IPS-18c (cell line): ENCODE data around the gene HMGCL.
"Not testable (repeated sequence)": the region's sequence is repeated elsewhere in the genome, so short reads cannot be mapped to it uniquely, and the experiment has no call there.

Experiments
- H3K4me3 ChIP-seq: 2 replicates; pipeline ENCODE4 v1.7.0; 2013; ENCODE audit warnings: low read depth, mild to moderate bottlenecking, low read length, moderate library complexity; ENCODE audit not compliant: insufficient read depth
- H3K9me3 ChIP-seq: one replicate; pipeline ENCODE4 v1.6.1; 2013; ENCODE audit warnings: mild to moderate bottlenecking, low read length, moderate library complexity; ENCODE audit not compliant: control insufficient read depth, insufficient read depth

HMGCL gene

DNA sequence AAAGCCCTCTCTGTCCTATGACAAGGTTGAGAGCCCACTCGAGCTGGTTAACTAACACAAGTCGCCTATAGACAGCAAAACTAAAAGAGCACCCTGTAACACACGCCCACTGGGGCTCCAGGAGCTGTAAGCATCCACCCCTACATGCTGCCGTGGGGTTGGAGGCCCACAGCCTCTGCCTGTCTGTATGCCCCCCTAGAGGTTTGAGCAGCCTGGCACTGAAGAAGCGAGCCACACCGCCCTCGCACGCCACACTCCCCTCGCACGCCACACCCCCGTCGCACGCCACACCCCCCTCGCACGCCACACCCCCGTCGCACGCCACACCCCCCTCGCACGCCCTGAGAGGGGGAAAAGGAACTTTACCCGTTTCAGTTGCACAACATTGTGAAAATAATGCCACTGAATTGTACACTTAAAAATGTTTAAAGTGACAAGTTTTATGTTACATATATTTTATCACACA is 13.2 kb upstream of the HMGCL start:
- no peaks in the 10 kb centered on the region for H3K9me3 ChIP-seq

DNA sequence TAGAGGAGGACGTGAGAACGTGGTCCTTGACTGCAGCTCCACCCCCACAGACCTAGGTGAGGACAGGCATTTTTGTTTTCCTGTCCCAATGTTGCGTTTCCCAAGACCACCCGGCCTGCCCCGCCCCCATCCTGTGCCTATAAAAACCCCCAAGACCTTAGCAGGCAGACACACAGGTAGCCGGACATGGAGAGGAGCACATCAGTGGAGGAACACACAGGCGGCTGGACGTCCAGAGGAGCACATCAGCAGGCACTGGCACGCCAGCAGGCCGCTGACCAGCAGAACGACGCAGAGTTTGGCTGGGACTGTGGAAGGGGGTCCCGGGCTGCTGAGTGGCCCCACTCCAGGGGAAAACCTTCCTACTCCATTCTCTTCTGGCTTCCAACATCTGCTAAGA is 12.7 kb upstream of the HMGCL start:
- peak overlapping the region; percentile 51 for H3K4me3 ChIP-seq
- no peaks in the 10 kb centered on the region for H3K9me3 ChIP-seq

More for the DNA sequence above, 13.2 kb upstream of the HMGCL start:
- peak overlapping the region; percentile 51; the same call in 1 of the 2 replicates for H3K4me3 ChIP-seq

- Histone ChIP-seq H3K4me3 (no peak overlapping the region), H3K9me3 (no peaks in the 10 kb centered on the region)
Measured at GRCh38 chr1:23836037-23836436, 10.8 kb upstream of the HMGCL start.

- not testable (repeated sequence) for H3K4me3 ChIP-seq, H3K9me3 ChIP-seq
Measured at GRCh38 chr1:23834156-23834555, 8.9 kb upstream of the HMGCL start.

GRCh38 chr1:23827717-23828116 is 2.5 kb upstream of the HMGCL start:
- H3K4me3 ChIP-seq: no peak overlapping the region
- H3K9me3 ChIP-seq: no peaks in the 10 kb centered on the region

GRCh38 chr1:23826590-23826989 is 1.4 kb upstream of the HMGCL start:
- not testable (repeated sequence) for H3K4me3 ChIP-seq, H3K9me3 ChIP-seq

DNA sequence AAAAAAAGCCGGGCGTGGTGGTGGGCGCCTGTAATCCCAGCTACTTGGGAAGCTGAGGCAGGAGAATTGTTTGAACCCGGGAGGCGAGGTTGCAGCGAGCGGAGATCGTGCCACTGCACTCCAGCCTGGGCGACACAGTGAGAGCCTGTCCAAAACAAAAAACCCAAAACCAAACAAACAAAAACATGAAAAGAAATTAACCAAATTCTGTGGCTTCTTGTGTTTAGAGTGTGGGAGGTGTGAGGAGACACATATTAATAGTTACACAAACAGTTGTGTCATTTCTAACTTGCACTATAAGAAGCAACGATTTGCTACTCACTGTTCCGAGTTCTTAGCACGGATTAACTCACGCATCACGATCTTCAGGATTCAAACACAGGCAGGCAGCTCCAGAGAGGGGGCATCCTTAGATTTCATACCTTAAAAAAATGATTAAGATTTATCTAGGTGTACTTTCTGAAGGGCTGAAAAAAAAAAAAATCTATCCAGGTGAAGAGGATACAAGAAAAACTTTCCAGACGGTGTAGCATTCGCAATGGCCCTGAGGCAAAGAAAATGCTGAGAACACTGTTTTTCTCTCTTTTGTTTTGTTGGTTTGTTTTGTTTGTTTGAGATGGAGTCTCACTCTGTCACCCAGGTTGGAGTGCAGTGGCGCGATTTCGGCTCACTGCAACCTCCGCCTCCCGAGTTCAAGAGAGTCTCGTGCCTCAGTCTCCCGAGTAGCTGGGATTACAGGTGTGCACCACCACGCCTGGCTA is 713 bp upstream of the HMGCL start:
- Histone ChIP-seq H3K4me3 (peak overlapping the region; percentile 25; the same call in 1 of the 2 replicates), H3K9me3 (no peaks in the 10 kb centered on the region)

DNA sequence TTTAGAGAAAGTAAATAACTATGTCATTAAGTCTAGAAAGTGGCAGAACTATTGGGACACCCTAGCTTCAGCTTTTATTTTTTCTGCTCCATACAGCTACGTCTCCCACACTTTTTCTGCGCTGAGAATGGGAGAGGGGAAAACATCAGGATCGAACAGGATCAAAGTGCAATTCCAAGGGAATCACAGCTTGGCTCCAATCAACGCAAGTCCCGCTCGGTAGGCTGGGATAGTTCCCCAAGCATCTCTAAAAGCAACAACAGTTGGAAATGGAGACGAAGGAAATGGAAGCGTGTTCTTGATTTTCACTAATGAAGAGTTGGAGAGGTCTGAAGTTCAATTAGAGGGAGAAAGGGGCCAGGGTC is 536 bp downstream of the HMGCL start:
- Histone ChIP-seq H3K4me3 (peak overlapping the region; percentile 83), H3K9me3 (no peaks in the 10 kb centered on the region)

DNA sequence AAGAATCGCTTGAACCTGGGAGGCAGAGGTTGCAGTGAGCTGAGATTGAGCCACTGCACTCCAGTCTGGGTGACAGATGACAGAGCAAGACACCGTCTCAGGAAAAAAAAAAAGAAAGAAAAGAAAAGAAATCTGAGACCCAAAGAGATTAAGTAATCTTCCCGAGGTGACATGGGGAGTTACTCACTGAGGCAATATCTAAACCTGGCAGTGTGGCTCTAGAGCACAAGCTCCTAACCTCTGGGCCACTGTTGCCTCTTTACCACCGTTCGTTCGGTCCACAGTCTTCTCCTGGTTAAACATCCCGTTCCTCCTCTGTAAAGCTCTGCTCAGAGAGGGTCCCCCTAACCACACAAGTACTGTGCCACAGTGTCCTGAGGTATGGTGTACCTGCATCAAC is 1.5 kb downstream of the HMGCL start:
- Histone ChIP-seq H3K4me3 (no peak overlapping the region), H3K9me3 (no peaks in the 10 kb centered on the region)

DNA sequence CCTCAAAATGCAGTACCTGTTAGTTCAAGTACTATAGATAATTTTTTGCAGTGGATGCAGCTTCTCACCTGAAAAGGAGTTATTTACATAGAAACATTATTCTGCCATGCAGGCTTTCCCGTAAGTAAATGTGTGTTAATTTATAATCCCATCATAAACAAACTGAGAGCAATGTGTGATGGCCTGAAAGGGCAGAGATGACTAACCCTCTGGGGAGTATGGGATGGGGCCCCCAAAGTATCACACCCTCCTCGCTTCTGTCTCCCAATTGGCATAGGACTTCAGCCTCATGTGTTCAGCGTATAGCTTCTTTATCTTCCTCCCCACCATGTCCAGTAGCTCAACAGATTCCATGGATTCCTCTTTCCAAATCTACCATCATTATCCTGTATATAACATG is 7.6 kb downstream of the HMGCL start:
- no peak overlapping the region for H3K4me3 ChIP-seq
- no peaks in the 10 kb centered on the region for H3K9me3 ChIP-seq

GRCh38 chr1:23816906-23817305 is 8.3 kb downstream of the HMGCL start:
- no peak overlapping the region for H3K4me3 ChIP-seq
- no peaks in the 10 kb centered on the region for H3K9me3 ChIP-seq

DNA sequence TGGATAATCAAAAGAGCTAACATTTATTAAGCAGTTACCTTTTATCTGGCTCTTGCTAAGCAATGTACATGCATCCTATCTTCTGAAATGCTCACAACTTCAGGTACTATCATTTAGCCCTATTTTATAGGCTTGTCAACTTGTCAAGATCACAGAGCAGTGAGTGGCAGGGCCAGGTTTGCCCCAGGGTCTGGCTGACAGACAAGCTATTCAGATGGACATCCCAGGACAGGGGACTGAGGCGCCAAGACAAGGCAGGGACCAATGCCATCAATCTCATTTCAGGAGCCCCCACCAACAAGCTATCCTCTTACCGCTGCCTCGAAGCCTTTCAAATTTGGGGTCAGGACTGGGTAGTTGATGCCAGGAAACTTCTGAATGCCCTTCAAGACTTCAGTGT is 8.9 kb downstream of the HMGCL start:
- no peaks in the 10 kb centered on the region for H3K9me3 ChIP-seq
- no peak overlapping the region for H3K4me3 ChIP-seq

DNA sequence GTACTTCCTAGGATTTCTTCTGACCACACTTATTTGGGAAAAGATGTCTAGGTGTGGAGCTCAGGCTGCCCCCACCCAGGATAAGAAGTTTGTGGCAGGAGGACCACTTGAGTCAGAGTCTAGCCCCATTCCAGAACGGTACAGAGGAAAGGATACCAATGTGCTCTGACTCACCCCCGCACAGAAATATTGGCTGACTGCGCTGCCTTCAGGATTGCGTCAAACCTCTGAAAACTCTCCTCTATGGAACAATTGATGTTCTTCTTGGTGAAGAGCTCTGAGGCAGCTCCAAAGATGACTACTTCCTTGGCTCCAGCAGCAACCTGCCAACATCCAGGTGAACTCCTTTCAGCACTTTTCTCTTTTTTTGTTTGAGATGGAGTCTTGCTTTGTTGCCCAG is 11.2 kb downstream of the HMGCL start:
- H3K4me3 ChIP-seq: no peak overlapping the region

DNA sequence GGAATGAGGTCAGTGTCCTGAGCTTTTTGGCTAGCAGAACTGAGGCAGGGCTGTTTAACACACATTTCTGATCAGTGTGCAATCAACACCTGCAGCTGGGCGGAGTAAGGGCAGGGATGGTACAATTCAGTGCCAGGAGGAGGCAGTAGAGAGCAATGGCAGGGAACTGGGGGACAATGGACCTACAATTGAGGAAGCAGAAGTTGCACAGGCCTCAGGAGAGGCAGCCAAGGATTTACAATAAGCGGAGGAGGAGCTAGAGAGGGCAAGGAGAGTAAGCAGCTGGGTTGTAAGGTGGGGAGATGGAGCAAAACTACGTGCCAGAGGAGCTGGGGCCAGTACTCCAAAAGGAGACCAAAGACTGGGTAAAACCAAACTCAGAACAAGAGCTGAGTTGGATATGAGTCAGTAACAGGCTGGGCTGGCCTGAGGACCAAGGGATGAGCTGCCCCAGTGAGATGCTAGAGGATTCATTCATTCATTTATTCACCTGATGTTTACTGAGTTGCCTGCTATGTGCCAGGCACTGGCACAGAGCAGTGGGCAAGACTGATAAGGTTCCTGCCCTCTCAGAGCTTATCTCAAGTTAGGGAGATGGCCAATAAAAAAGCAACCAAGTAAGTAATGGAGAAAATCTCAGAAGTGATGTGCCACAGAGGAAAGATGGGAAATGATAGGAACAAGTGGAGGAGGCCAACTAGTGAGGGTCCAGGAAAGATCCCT is 14.2 kb downstream of the HMGCL start:
- no peak overlapping the region for H3K4me3 ChIP-seq

More for the DNA sequence above, 11.2 kb downstream of the HMGCL start:
- no peaks in the 10 kb centered on the region for H3K9me3 ChIP-seq

GRCh38 chr1:23809751-23810171 is 15.5 kb downstream of the HMGCL start:
- no peaks in the 10 kb centered on the region for H3K9me3 ChIP-seq
- no peak overlapping the region for H3K4me3 ChIP-seq

More for the DNA sequence above, 14.2 kb downstream of the HMGCL start:
- no peaks in the 10 kb centered on the region for H3K9me3 ChIP-seq

DNA sequence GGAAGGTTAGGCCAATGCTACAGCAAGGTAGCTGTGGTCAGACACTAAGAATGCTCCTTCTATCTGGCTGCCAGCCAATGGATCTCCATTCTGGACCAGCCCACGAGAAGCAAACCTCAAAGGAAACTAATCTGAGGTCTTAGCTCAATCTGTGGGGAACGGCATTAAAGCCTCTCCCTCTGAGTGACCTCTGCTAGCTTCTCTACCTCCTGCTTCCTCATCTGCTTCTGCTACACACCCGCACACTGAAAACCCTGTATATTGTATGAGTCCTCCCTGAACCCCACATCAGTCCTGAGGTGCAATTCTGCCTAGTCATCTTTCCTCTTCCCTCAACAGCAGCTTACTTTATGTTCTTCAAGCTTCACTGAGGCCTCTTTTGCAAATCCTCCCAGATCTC is 17.8 kb downstream of the HMGCL start:
- Histone ChIP-seq H3K4me3 (no peak overlapping the region), H3K9me3 (no peaks in the 10 kb centered on the region)

DNA sequence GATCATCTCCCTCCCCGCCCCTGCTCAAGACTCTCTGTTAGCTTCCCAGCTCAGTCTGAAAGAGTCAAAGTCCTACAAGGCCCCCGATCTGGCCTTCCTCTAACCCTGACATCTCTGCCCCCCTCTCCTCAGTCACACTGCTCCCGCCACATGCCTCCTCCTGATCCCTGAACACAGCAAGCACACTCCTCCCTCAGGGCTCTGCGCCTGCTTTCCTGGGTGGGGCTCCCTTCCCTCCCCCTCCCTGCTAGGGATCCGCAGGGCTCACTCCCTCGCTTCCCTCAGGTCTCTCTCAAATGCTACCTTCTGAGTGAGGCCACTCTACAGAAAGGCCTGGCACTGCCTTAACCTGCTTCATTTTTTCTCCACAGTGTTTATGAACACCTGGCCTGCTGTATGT is 18.9 kb downstream of the HMGCL start:
- no peaks in the 10 kb centered on the region for H3K9me3 ChIP-seq
- no peak overlapping the region for H3K4me3 ChIP-seq

GRCh38 chr1:23805025-23805424 is 20.2 kb downstream of the HMGCL start:
- H3K9me3 ChIP-seq: no peaks in the 10 kb centered on the region

More at GRCh38 chr1:23805025-23805424, 20.2 kb downstream of the HMGCL start:
- H3K4me3 ChIP-seq: no peak overlapping the region
